ENCODE measurements around the gene THAP3. TPM values are rescaled to one million over a fixed set of nuclear protein-coding genes. Genes with fewer than 3 reads are reported as not detected.

Gene THAP3
- total and polyA plus RNA-seq, 7 experiments from 2014 or later, result 14.1 to 31.8 (median 20.3) TPM

- ATAC-seq (peak; percentile 39), DNase-seq (peak in 1 of 9 donors; percentile 17)
- no peaks in the 10 kb centered on the region for H3K27me3 ChIP-seq (ENCODE audit: control insufficient read depth in 2 of 2, insufficient read depth in 2 of 2, low read length in 2 of 2)
- no peaks in the 10 kb centered on the region for H3K9me3 ChIP-seq (ENCODE audit: control insufficient read depth in 2 of 3, low read length in 3 of 3)
- ChIA-PET CTCF (interaction anchor here (0.7 to 1.5 kb wide), 3 partner anchors 11 to 124 kb away, joined by 3 to 4 read pairs (median 4); no protein-coding TSS in a partner anchor), POLR2A (interaction anchor here (0.5 to 4.8 kb wide), 11 partner anchors 11 to 152 kb away, joined by 3 to 69 read pairs (median 4); partner anchors contain the start of genes KLHL21 and ZBTB48)
- peaks cover 16 to 37% (median 25%) of the 10 kb centered on the region in 7 donors for H3K4me1 Mint-ChIP-seq
- peaks cover 0 to 3% (median 0%) of the 10 kb centered on the region in 5 donors for H3K27me3 Mint-ChIP-seq
- H3K36me3 ChIP-seq (ENCODE audit: control insufficient read depth in 2 of 3, insufficient read depth in 3 of 3, low read length in 3 of 3), result peaks cover 0 to 8% (median 0%) of the 10 kb centered on the region in 3 experiments
- H3K4me1 ChIP-seq (ENCODE audit: control insufficient read depth in 2 of 2, insufficient read depth in 2 of 2, low read length in 2 of 2), result peaks cover 0 to 14% of the 10 kb centered on the region in 2 donors
- H3K27ac Mint-ChIP-seq, result peak overlapping the region; percentile 63 to 95 (median 86)
- H3K4me3 Mint-ChIP-seq, result peak overlapping the region; percentile 88 to 97 (median 93)
- intact Hi-C loops (cut with micrococcal nuclease), result loop anchor here (1.0 kb wide), 8 partner anchors 10 to 414 kb away; partner anchors contain the start of genes NOL9 (in 2 of the 2), RPL22 (in 2 of the 2) and ZBTB48 (in 2 of the 2)
- peak overlapping the region; percentile 82 for H3K27ac ChIP-seq (ENCODE audit: low read depth, low read length)
- H3K9me3 Mint-ChIP-seq, result no peaks in the 10 kb centered on the region
- H3K4me3 ChIP-seq (ENCODE audit: low read length), result peak overlapping the region; percentile 53
- no peaks in the 10 kb centered on the region for H3K36me3 Mint-ChIP-seq
Measured at GRCh38 chr1:6612641-6613360, 11.9 kb upstream of the THAP3 start.

GRCh38 chr1:6613361-6614018 lies 11.2 kb upstream of the THAP3 start, which contains the start of gene PHF13:
Gene PHF13, plus strand, starts transcription at chr1:6613731. Its CDS starts 336 bp downstream, at chr1:6614067.
- H3K27me3 Mint-ChIP-seq, result peaks cover 0 to 2% (median 0%) of the 10 kb centered on the region in 5 donors
- peaks cover 16 to 37% (median 25%) of the 10 kb centered on the region in 7 donors for H3K4me1 Mint-ChIP-seq
- Histone ChIP-seq H3K36me3 (ENCODE audit: control insufficient read depth in 2 of 3, insufficient read depth in 3 of 3, low read length in 3 of 3) (peaks cover 0 to 8% (median 0%) of the 10 kb centered on the region in 3 experiments), H3K4me3 (ENCODE audit: low read length) (peak within 1 kb of the TSS; percentile 53), H3K4me1 (ENCODE audit: control insufficient read depth in 2 of 2, insufficient read depth in 2 of 2, low read length in 2 of 2) (peaks cover 0 to 14% of the 10 kb centered on the region in 2 donors), H3K27ac (ENCODE audit: low read depth, low read length) (peak within 1 kb of the TSS; percentile 82), H3K9me3 (ENCODE audit: control insufficient read depth in 2 of 3, low read length in 3 of 3) (no peaks in the 10 kb centered on the region), H3K27me3 (ENCODE audit: control insufficient read depth in 2 of 2, insufficient read depth in 2 of 2, low read length in 2 of 2) (no peaks in the 10 kb centered on the region)
- H3K27ac Mint-ChIP-seq, result peak within 1 kb of the TSS; percentile 69 to 95 (median 88)
- DNase-seq (peak; percentile 97 to 99 (median 98)), ATAC-seq (peak; percentile 98)
- CTCF ChIA-PET, result no interaction called here
- no peaks in the 10 kb centered on the region for H3K36me3 Mint-ChIP-seq
- intact Hi-C loops (cut with micrococcal nuclease), result loop anchor here (1.0 kb wide), 8 partner anchors 10 to 414 kb away; partner anchors contain the start of genes NOL9 (in 2 of the 2), RPL22 (in 2 of the 2) and ZBTB48 (in 2 of the 2)
- POLR2A ChIA-PET, result interaction anchor here (0.9 to 1.3 kb wide), 6 partner anchors 9 to 154 kb away, joined by 3 to 27 read pairs (median 3); partner anchors contain the start of genes KLHL21, NOL9 and THAP3
- H3K4me3 Mint-ChIP-seq, result peak within 1 kb of the TSS; percentile 88 to 97 (median 93)
- H3K9me3 Mint-ChIP-seq, result no peaks in the 10 kb centered on the region

GRCh38 chr1:6614019-6614928 lies 10.4 kb upstream of the THAP3 start:
- Mint-ChIP-seq H3K9me3 (no peaks in the 10 kb centered on the region), H3K27me3 (peaks cover 0 to 2% (median 0%) of the 10 kb centered on the region in 5 donors), H3K4me3 (peak overlapping the region; percentile 25 to 97 (median 90)), H3K27ac (peak overlapping the region in 1 of 9 donors; percentile 80), H3K36me3 (no peaks in the 10 kb centered on the region), H3K4me1 (peaks cover 16 to 37% (median 25%) of the 10 kb centered on the region in 7 donors)
- ChIA-PET CTCF (no interaction called here), POLR2A (interaction anchor here (0.9 to 1.3 kb wide), 6 partner anchors 9 to 154 kb away, joined by 3 to 27 read pairs (median 3); partner anchors contain the start of genes KLHL21, NOL9 and THAP3)
- Histone ChIP-seq H3K4me3 (ENCODE audit: low read length) (peak overlapping the region; percentile 39), H3K36me3 (ENCODE audit: control insufficient read depth in 2 of 3, insufficient read depth in 3 of 3, low read length in 3 of 3) (peaks cover 0 to 12% (median 0%) of the 10 kb centered on the region in 3 experiments), H3K27ac (ENCODE audit: low read depth, low read length) (peak overlapping the region; percentile 82), H3K27me3 (ENCODE audit: control insufficient read depth in 2 of 2, insufficient read depth in 2 of 2, low read length in 2 of 2) (no peaks in the 10 kb centered on the region), H3K4me1 (ENCODE audit: control insufficient read depth in 2 of 2, insufficient read depth in 2 of 2, low read length in 2 of 2) (peaks cover 0 to 14% of the 10 kb centered on the region in 2 donors), H3K9me3 (ENCODE audit: control insufficient read depth in 2 of 3, low read length in 3 of 3) (no peaks in the 10 kb centered on the region)
- DNase-seq (peak in 7 of 9 donors; percentile 23 to 80 (median 34)), ATAC-seq (no peak)
- intact Hi-C loops (cut with micrococcal nuclease), result no loop called here

- Histone ChIP-seq H3K4me1 (ENCODE audit: control insufficient read depth in 2 of 2, insufficient read depth in 2 of 2, low read length in 2 of 2) (peaks cover 0 to 14% of the 10 kb centered on the region in 2 donors), H3K36me3 (ENCODE audit: control insufficient read depth in 2 of 3, insufficient read depth in 3 of 3, low read length in 3 of 3) (peaks cover 0 to 21% (median 0%) of the 10 kb centered on the region in 3 experiments), H3K9me3 (ENCODE audit: control insufficient read depth in 2 of 3, low read length in 3 of 3) (no peaks in the 10 kb centered on the region), H3K27me3 (ENCODE audit: control insufficient read depth in 2 of 2, insufficient read depth in 2 of 2, low read length in 2 of 2) (no peaks in the 10 kb centered on the region), H3K4me3 (ENCODE audit: low read length) (no peak overlapping the region), H3K27ac (ENCODE audit: low read depth, low read length) (peak overlapping the region; percentile 72)
- DNase-seq (peak in 2 of 9 donors; percentile 17 to 43), ATAC-seq (no peak)
- H3K4me3 Mint-ChIP-seq, result peak overlapping the region; percentile 57 to 93 (median 79)
- peaks cover 0 to 5% (median 2%) of the 10 kb centered on the region in 5 donors for H3K36me3 Mint-ChIP-seq
- H3K4me1 Mint-ChIP-seq, result peaks cover 16 to 37% (median 25%) of the 10 kb centered on the region in 7 donors
- intact Hi-C loops (cut with micrococcal nuclease), result no loop called here
- H3K27me3 Mint-ChIP-seq, result peaks cover 0 to 2% (median 0%) of the 10 kb centered on the region in 5 donors
- no peaks in the 10 kb centered on the region for H3K9me3 Mint-ChIP-seq
- POLR2A ChIA-PET, result interaction anchor here (0.6 to 14.2 kb wide), 5 partner anchors 9 to 124 kb away, joined by 3 to 246 read pairs (median 5); partner anchors contain the start of genes KLHL21, NOL9 and ZBTB48
- CTCF ChIA-PET, result interaction anchor here (0.9 to 1.6 kb wide), 2 partner anchors 35 to 40 kb away, joined by 4 to 5 read pairs; partner anchors contain the start of gene ZBTB48
- H3K27ac Mint-ChIP-seq, result peak overlapping the region; percentile 3 to 93 (median 82)
Measured at GRCh38 chr1:6614929-6615785, 9.5 kb upstream of the THAP3 start.

- Mint-ChIP-seq H3K9me3 (no peaks in the 10 kb centered on the region), H3K36me3 (peaks cover 0 to 7% (median 3%) of the 10 kb centered on the region in 5 donors), H3K4me3 (no peak overlapping the region), H3K27ac (no peak overlapping the region), H3K27me3 (no peaks in the 10 kb centered on the region), H3K4me1 (peaks cover 6 to 20% (median 11%) of the 10 kb centered on the region in 7 donors)
- Histone ChIP-seq H3K27me3 (ENCODE audit: control insufficient read depth in 2 of 2, insufficient read depth in 2 of 2, low read length in 2 of 2) (no peaks in the 10 kb centered on the region), H3K9me3 (ENCODE audit: control insufficient read depth in 2 of 3, low read length in 3 of 3) (no peaks in the 10 kb centered on the region), H3K36me3 (ENCODE audit: control insufficient read depth in 2 of 3, insufficient read depth in 3 of 3, low read length in 3 of 3) (peaks cover 0 to 41% (median 0%) of the 10 kb centered on the region in 3 experiments), H3K4me1 (ENCODE audit: control insufficient read depth in 2 of 2, insufficient read depth in 2 of 2, low read length in 2 of 2) (peaks cover 0 to 6% of the 10 kb centered on the region in 2 donors), H3K27ac (ENCODE audit: low read depth, low read length) (no peak overlapping the region), H3K4me3 (ENCODE audit: low read length) (no peak overlapping the region)
- ATAC-seq (no peak), DNase-seq (no peak)
- intact Hi-C loops (cut with micrococcal nuclease), result no loop called here
- ChIA-PET CTCF (no interaction called here), POLR2A (interaction anchor here (1.4 to 14.2 kb wide), 2 partner anchors 15 to 40 kb away, joined by 5 to 246 read pairs; partner anchors contain the start of genes KLHL21 and ZBTB48)
Measured at GRCh38 chr1:6619045-6619444, 5.6 kb upstream of the THAP3 start.

All from naive thymus-derived CD4-positive, alpha-beta T cell (primary cell).